AG09319 (cell line): ENCODE measurements around the gene SLC9A2.

Experiments used
- DNase-seq: peaks from one replicate; pipeline ENCODE4 v3.0.0-alpha.2; 2010; ENCODE audit warnings: low read depth; ENCODE audit errors: extremely low read depth
- TF ChIP-seq, protein P1 (sequence below): IDR thresholded peaks from 2 replicates; pipeline ENCODE4 v1.5.1; 2011; ENCODE audit warnings: low read depth, mild to moderate bottlenecking, inconsistent platforms, low read length, moderate library complexity

Gene SLC9A2

DNA sequence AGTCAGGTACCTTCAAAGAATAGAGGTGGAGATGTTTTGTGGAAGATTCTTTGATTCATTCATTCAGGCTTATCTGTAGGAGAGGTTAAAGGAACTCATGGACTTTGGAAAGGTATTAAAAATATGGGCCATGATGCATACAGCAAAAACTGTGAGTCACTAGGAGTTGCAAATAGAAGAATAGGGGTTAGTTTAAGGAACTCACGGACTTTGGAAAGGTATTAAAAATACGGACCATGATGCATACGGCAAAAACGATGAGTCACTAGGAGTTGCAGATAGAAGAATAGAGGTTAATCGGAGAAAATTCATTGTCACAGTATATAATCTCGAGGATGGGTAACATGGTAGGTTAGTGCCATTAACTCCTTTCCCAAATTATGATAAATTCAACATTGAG, 41.2 kb downstream of the SLC9A2 start:
- TF ChIP-seq, protein P1, sequence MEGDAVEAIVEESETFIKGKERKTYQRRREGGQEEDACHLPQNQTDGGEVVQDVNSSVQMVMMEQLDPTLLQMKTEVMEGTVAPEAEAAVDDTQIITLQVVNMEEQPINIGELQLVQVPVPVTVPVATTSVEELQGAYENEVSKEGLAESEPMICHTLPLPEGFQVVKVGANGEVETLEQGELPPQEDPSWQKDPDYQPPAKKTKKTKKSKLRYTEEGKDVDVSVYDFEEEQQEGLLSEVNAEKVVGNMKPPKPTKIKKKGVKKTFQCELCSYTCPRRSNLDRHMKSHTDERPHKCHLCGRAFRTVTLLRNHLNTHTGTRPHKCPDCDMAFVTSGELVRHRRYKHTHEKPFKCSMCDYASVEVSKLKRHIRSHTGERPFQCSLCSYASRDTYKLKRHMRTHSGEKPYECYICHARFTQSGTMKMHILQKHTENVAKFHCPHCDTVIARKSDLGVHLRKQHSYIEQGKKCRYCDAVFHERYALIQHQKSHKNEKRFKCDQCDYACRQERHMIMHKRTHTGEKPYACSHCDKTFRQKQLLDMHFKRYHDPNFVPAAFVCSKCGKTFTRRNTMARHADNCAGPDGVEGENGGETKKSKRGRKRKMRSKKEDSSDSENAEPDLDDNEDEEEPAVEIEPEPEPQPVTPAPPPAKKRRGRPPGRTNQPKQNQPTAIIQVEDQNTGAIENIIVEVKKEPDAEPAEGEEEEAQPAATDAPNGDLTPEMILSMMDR = no peak
- DNase-seq = no peak

DNA sequence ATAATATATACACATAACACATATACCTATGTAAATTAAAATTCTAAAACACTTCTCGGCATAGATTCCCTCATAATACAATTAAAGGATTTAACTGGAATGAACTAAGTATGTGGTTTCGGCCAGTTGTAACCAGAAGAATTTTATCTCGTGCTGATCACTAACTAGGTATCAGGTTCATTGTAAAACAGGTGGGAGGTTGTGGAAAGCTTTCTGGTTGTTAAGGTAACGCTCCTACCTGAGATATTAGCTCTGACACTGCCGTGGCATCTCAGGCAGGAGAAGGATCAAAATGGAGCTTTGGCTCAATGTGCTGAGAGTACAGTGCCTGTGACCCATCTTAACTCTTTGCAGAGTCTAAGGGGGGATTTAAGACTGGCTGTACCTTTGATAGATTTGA, 42.5 kb downstream of the SLC9A2 start:
- TF ChIP-seq, protein P1 = no peak

DNA sequence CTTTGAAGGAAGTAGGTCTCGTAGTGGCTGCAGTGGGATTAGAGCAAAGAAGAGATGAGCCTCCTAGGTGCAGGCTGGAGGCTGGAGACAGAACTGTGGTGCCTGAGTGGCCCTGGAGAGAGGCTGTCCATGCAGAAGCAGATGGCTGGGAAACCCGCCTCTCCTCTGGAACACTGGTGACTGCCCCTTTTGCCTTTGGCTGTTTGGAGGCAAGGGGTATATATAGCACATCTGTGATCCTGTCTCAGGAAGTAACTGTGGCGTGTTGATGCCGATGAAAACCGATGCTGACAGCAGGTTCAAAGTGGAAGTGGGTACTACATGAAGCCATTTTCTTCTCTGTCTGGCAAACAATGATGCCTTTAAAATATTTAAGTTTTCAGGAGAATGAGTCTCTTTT, 43.5 kb downstream of the SLC9A2 start:
- TF ChIP-seq, protein P1 = no peak
- DNase-seq = no peak

More for the DNA sequence above, 42.5 kb downstream of the SLC9A2 start:
- DNase-seq = no peak

DNA sequence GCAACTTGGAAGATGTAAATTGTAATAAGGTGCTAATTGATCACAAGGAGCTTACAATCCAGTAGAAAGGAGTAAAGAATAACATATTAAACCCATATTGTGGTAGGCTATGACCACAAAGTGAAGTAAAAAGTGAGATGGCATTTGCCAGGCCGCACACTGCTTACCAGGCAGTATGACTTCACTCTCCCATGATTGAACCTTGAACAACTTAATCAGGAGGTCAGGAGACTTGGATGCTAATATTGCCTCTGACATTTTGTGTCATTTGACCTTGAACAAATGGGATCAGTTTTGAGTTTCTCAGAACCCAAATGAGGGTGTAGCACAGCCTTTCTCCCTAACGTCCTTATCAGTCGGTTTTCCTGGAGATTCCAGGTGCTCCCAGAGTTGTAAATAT, 44.0 kb downstream of the SLC9A2 start:
- TF ChIP-seq, protein P1 = no peak
- no peak for DNase-seq

DNA sequence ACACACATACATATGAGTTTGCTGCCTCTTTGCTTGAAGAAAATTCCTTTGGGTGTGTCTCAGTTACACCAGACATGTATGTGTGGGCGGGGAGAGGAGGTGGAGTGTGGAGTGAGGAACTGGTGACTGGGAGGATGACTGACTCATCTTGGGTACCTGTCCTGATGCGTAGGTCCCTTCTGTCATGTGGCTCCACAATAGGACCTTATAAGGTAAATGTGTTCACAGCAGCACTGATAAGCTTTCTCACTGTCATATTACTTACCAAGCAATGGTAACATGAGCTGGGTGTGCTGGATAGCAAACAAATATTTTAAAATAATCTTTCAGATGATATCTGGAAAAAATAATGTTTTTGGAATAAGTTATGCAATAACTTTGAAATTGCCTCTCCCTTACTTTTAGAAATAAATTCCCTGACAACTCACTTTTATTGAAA, 45.1 kb downstream of the SLC9A2 start:
- DNase-seq = no peak
- TF ChIP-seq, protein P1 = no peak

DNA sequence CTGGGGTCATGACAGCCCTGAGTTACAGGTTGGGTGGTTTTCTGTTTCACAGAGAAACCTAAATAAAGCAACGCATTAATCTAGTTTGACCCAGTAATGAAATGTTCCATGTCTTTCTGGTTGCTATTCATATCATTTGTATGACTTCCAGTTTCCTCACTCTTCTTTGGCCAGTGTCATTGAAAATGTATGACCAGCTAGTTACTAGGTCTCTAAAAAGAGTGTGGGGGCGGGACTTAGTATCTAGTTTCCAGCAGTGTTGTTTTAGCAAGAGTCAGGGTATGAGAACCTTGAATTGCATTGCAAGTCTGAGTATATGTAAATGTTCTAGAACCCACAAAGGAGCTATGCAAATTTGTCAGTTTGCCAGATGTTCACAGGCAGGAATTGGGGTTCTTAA, 47.7 kb downstream of the SLC9A2 start:
- no peak for DNase-seq
- TF ChIP-seq, protein P1 = no peak

- no peak for DNase-seq
- TF ChIP-seq, protein P1 = no peak
These were observed 48.8 kb downstream of the SLC9A2 start for GRCh38 chr2:102668171-102668570.
